ACHN (cell line): ENCODE results near the gene SLC25A39.

Experiments used
- DNase-seq: peaks from one replicate; pipeline ENCODE4 v3.0.0-alpha.2; 2015
- in situ Hi-C: cut with HindIII; loops from 2 replicates; pipeline ENCODE4 v1.10.0; 2017; ENCODE audit warnings: low sequenced_read_pairs, low pct_ligation_motif_present, low pct_unique_long_range_greater_than_20kb

SLC25A39 gene

DNA sequence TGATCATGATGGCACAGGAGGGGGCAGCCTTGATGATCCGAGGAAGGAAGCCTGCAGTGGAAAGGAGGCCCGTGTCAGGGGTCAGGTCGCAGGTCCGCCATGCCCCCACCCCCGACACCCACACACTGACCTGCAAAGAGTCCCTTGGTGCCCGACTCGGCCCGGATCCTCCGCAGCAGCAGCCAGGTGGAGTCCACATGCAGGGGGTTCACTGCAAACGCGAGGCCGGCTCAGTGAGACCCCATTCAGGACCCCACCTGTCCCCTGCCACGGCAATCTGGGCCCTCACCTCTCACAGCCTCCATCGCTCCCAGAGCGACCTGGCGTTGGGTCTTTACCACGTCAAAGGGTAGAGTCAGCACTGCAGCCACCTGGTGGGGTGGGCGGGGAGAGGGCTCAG lies 4.6 kb downstream of the SLC25A39 start:
- in situ Hi-C loops, result loop anchor here (10.0 kb wide), 1 partner anchor 115 kb away; no protein-coding TSS in a partner anchor
- no peak for DNase-seq

DNA sequence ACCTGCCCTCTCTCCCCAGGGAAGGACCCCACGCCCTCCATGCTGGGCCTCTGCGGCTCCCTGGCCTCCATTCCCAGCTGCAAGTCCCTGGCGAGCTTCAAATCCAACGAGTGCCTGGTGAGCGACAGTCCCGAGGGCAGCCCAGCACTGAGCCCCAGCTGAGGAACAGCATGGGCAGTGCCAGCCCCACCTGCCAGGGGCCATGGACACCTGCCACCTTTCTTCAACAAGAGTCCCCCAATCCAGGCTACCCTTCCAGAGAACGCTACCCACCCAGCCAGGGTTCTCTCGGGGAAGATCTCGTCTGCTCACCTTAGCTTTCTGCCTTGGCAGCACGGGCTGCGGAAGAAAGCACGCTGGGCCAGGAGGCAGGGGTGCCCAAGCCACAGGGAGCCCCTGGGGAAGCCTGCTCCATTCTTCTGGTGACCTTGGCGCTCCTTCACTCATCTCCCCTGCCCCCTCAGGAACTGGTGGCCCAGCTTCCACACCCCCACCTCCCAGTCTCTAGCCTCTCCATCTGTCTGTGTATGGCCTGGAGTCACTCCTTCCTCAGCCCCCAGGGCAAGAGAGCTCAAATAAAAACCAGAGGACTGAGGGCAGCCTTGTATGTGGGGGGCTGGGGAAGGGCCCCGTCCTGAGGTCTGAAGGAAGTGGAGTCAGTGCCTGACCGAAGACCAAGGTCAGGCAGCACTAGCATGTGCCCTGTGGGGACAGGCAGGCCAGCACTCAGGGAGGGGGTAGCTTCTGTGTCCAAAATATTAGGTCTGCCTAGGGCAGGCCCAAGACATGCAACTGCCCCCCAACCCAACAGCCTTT lies 6.3 kb downstream of the SLC25A39 start:
- in situ Hi-C loops, result no loop called here
- DNase-seq, result no peak

DNA sequence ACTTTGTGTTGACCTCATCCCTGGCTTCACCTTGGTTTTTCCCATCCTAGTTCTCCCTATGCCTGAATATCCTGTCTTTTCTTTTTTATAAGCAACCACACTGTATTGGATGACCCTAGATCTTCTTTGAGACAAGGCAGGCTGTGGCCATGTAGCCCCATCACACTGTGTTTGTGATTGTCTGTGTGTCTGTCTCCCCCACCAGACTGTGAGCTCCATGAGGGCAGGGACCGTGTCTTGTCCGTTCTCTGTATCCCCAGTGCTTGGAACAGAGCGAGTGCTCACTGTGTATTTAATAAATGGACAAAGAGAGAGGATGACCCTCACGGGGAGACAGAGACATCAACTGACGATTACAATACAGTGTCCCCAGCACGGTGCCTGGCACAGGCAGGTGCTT lies 7.1 kb downstream of the SLC25A39 start:
- in situ Hi-C loops, result no loop called here
- DNase-seq, result no peak

DNA sequence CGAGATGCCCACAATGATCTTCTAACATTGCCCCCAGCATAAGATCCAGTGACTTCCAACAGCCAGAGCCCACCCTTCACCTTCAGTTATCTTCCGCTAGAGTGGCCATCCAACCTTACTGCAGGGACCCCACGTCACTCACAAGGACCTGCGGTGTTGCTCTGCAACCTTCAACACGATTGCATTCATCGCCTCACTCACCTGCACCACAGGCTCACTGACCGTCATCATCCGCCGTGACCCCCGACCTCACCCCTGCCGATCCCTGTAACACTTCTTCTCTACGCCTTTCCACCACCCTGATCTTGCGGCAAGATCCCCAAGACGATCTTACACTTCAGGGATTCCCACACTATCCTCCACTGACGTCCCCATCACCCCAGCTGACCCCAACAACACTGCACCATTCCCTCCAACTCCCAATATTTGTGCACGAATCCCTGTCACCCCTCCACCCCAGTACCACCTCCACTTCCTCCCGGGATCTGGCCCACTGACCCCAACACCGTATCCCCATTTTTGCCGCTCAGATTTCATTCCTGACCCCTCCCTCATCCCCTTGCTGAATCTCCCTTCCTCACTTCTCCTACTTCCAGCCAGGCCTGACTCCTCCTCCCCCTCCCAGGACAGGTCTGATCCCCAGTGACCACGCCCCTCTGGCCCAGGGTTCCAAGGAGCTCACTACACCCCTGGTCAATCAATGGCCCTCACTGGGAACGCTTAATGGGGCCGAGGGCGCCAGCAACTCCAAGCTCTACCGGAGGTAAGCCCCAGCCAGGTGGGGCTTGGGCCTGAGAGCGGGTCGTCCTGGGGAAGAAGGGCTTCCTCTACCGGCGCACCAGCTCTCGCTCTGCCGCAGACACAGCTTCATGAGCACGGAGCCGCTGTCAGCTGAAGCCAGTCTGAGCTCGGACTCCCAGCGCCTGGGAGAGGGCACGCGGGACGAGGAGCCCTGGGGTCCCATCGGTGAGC lies 8.6 kb downstream of the SLC25A39 start:
- in situ Hi-C loops, result no loop called here
- no peak for DNase-seq

DNA sequence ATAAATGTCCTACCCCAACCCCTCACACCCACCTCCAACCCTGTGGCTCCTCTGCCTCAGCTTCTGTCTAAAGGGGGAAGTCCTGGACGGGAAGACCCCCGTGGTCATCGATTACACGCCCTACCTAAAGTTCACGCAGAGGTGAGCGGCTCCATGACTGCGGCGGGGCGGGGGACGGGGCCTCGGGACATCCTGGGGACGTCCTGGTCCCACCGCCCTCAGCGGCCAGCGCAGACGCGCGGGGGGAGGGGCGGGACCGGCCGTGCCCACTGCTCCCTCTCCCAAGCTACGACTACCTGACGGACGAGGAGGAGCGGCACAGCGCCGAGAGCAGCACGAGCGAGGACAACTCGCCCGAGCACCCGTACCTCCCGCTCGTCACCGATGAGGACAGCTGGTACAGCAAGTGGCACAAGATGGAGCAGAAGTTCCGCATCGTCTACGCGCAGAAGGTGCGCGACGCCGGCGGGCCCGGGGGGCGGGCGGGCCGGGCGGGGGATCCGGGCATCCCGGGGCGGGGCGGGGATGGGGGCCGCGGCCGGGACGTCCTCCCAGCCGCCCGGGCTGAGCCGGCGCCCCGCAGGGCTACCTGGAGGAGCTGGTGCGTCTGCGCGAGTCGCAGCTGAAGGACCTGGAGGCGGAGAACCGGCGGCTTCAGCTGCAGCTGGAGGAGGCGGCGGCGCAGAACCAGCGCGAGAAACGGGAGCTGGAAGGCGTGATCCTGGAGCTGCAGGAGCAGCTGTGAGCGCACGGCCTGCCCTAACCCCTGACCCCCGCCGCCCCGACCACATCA lies 9.6 kb downstream of the SLC25A39 start:
- DNase-seq, result peak; percentile 65

DNA sequence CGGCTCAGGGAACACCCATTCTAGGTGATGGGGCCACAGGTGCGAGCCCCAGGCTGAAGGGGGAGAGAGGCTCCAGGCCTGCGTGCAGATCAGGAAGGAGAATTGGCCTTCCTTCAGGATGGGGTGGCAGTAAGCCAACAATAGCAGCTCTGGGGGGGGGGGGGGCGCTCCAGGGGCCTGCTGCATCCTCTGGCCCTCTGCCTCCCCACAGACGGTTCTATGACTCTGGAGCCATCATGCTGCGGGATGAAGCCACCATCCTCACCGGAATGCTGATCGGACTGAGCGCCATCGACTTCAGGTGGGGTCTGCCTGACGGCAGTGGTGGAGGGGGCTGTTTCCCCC lies 10.1 kb downstream of the SLC25A39 start:
- DNase-seq, result no peak
- in situ Hi-C loops, result no loop called here

More for the DNA sequence above, 9.6 kb downstream of the SLC25A39 start:
- in situ Hi-C loops, result no loop called here

DNA sequence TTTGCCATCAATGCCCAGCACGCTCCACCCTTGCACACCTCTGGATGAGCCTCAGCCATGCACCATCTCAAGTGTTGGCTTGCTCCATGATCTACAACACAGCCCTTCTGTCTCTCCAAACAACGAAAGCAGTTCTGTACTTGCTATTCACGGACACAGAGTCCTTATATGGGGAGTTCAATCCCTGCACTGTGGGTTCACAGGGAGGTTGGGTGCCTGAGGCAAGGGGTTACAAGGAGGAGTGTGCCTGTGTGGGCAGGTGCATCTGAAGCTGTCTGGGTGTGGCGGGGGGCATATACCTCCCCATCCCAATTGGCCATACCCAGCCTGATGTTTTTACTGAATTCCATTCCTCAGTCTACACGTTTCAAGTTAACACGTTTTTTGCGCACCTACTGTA lies 10.6 kb downstream of the SLC25A39 start:
- in situ Hi-C loops, result no loop called here
- DNase-seq, result no peak

DNA sequence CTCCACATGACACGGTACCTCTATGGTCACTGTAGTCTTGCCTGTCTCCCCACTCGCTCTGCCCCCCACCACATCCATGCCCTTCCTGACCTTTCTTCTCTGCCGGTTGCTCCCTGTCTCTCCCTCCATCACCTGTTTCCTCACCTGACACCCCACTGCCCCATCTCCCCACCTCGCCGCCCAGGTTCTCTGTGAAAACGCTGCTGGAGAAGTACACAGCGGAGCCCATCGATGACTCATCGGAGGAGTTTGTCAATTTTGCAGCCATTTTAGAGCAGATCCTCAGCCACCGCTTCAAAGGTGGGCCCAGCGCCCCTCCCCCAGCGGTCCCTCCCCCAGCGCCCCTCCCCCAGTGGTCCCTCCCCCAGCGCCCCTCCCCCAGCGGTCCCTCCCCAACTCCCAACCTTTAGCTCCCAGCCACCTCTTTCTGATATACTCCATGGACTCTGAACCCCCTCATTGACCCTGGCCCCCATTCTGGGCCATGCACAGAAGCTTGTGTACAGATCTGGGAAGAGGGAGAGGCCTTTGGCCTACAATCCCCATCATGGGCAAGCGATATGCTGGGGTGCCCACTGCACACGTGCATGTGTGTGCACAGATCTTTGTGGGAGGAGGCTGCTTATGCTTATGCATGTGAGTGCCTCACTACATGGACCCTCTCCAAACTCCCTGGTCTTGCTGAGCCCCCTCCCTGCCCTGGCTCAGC lies 12.1 kb downstream of the SLC25A39 start:
- no peak for DNase-seq
- in situ Hi-C loops, result no loop called here

DNA sequence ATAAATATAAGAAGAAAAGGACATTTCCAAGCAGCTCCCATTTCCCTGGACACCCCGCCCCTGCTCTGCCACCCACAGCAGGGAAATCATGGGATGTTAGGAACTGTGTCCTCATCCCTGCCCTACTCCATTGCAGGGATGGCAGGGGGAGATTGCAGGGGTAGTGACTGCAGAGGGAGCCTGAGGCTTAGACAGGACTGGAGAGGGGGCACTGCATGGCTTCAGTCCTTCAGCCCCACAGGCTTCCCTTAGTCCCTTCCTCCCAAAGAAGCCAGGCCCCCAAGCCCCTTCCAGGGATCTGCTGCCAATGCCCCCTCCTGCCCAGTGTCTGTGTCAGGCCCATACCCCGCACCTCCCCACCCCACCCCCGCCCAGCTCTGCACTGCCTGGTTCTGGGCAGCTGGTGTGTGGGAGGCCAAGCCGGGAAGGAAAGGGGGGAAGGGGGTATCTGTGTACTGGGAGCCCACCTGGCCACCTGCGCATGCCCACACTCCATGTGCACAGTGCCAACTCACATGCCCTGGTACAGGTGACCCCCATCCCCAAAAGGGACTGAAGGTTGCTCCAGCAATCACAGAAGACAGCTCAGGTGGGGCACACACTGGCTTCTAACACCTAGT lies 13.0 kb downstream of the SLC25A39 start:
- in situ Hi-C loops, result no loop called here
- DNase-seq, result no peak

DNA sequence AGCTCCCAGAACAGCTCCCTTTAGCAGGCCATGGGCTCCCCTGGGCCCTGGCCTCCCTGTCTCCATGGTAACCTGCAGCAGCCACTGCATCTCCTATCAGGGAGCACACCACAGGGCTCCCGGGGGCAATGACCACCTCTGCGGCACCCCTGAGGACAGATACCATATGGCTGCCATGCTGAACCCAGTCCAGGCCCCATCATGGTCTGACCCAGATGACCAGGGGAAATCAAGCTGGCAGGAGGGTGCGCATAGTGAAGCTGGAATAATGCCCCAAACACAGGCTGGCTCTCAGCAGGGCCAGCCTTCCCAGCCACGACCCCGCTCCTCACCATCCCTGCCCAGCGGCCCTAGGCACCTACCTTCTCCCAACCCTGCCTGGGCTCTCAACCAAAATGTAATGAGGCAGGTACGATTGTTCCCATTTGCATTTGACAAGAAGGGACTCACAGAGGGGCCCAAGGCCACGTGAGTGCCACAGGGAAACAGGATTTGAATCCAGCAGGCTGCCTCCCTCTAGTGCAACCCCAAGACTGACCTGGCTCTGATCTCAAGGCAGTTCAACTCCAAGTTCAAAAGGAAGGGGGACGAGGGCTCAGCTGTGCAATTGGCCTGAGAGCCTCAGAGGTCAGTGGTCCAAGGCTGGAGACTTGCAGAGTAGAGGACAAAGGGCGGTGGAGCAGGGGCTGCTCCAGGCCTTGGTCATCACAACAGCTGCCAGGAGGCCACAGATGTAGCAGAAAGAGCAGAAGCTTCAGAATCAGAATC lies 13.8 kb downstream of the SLC25A39 start:
- in situ Hi-C loops, result no loop called here
- DNase-seq, result no peak

DNA sequence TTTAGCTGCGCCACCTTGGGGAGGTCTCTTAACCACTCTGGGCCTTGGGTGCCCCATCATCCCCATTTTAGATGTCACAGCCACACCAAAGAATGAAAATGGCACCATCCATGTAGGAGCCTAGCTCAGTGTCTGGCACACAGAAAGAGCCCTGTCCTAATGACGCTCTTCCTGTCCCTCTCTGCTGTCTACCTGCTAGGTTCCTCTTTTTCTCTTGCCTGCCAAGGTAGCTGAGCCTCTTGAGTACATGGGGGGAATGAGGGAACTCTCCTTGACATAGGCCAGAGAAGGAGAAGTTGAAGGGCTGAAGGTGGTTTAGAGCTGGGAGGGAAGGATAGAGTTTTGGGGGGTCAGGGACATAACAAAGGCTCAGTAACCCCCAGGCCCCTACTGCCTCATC lies 14.4 kb downstream of the SLC25A39 start:
- DNase-seq, result no peak
- in situ Hi-C loops, result no loop called here

DNA sequence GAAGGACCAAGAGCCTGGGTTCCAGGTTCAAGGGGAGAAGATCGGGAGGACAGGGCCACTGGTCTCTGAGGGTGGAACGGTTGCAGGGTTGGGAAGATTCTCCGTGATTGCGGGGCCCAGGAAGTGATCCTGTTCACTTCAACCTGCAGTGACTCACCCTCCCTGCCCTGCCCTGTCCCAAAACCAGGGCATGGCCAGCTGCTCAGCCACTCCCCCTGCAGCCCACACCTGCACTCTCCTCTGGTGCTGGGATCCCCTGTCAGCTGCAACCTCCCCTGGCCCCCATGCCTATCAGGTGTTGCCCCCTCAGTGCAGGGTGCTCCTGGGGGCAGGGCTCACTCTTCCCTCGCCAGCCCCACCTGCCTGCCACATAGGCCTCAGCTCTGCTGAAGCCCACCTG lies 15.2 kb downstream of the SLC25A39 start:
- in situ Hi-C loops, result no loop called here
- DNase-seq, result no peak

DNA sequence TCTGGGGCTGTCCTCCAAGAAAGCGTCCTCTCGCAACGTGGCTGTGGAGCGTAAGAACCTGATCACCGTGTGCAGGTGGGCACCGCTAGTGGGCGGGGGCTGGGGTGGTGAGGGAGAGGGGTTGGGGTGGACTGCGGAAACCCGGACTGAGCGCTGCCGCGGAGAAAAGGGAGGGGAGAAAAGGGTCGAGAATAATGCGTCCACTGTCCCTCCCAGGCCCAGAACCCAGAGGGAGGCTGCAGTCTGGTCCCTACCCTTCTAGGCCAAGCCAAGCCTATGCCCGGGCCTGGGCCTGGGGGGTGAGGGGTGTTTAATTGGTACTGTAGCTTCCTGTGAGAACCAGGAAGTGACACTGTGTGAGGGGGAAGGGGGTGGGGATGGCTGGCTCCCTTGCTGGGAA lies 15.8 kb downstream of the SLC25A39 start:
- no peak for DNase-seq
- in situ Hi-C loops, result no loop called here

DNA sequence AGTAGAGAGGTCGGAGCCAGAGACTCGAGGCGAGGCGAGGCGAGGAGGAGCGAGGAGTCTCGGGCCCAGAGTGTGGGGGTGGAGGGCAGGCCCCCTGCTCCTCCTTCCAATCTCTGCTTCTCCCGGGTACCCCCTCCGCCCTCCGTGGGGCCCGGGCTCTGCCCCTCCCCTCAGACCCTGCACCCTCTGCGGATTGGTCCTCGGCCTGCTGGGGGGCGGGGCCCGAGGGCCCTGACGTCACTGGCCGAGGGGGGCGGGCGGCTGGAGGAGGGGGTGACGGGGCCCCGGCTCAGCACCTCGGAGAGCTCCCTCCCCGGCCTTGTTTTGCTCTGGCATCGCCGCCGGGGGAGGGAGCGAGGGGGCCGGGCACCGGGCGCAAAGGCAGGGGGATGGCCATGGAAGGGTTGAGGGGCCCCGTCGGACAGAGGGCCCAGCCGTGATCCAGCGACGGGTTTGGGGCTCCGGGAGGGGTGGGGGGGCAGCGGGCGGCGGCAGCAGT lies 16.3 kb downstream of the SLC25A39 start, which contains the start of gene RUNDC3A:
TSS of gene RUNDC3A (plus strand) at position 282 of the 499 bp plus-strand sequence. CDS start 232 bp downstream, outside the sequence.
- in situ Hi-C loops, result no loop called here
- DNase-seq, result peak; percentile 93

DNA sequence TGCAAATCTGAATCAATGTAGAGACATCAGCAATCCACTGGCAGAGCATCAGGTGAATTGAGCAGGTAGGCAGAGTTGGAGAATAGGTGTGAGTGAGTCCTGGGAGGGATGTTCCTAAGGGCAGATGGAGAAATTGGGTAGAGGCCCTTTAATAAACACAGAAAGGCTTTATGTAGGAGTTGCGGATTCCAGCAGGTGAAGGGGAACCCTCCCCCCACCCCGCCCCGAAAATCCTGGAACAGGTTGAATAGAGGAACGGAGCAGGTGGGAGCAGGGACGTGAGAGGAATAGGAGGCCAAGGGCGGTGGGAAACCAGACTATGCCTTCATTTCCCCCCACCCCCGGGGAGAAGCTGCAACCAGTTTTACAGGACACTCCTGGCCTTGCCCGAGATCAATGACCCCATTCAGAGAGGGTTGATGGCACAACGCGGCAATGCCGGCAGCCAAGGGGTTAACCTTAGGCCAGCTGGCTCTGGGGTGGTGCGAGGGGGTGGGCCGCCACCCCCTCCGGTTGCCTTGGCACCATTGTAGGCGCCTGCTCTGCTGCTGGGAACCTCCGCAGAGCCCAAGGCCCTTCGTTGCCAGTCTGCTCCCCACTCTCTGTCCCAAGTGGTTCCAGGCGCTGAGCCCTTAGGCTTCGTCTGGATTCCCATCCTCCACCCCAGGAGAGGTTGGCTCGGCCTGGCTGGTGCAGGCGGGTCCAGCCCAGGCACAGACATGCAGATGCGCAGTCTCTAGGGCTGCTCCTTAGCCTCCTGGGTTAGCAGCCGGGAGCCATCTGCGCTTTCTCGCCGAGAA lies 17.0 kb downstream of the SLC25A39 start:
- peak; percentile 82 for DNase-seq
- in situ Hi-C loops, result no loop called here

DNA sequence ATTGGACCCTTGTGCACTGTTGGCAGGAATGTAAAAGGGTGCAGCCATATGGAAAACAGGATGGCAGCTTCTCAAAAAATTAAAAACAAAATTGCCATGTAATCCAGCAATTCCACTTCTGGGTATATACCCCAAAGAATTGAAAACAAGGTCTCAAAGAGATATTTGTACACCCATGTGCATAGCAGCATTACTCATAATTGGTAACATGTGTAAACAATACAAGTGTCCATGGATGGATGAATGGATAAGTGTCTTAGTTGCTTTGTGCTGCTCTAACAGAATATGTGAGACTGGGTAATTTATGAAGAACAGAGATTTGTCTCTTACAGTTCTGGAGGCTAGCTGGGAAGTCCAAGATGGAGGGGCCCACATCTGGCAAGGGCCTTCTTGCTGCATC lies 20.0 kb downstream of the SLC25A39 start:
- in situ Hi-C loops, result no loop called here
- DNase-seq, result no peak
